Measurements from ENCODE around the gene AJAP1.

AJAP1 gene

DNA sequence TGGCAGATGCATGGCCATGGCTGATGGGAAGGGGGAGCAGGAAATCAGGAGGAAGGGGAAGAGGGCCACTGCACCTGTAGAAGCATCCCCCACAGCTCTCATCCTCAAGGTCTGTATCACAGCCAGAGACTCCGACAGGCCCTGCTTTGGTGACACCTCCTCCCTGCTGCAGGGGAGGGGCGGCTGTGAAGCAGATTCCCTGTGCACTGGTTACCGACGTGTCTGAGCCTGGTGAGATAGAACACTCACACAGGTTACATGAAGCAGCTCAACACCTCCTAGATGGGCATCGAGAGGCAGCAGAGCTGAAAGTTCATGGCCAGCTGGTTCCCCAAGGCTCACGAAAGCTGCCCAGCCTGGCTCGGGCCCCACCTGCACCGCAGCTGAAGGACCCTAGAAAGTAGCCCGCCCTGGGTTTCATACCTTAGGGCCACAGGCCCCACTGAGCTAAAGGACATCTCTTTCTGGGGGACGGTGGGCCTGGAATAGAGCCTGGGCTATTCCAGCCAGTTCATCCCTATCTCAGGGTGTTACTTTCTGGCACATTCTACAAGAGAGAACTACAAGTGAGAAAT lies 30.2 kb upstream of the AJAP1 start:
- Histone ChIP-seq H3K27ac (ENCODE audit: low read length) (no peak overlapping the region), H2AFZ (ENCODE audit: low read length) (no peak overlapping the region), H3K9me2 (replicated peaks; ENCODE audit: insufficient read depth, low read length) (no peaks in the 10 kb centered on the region), H3K9ac (ENCODE audit: low read length) (no peak overlapping the region), H3K79me2 (ENCODE audit: low read length) (no peaks in the 10 kb centered on the region), H3K4me2 (ENCODE audit: low read depth, low read length) (no peak overlapping the region), H3K27me3 (replicated peaks; ENCODE audit: insufficient read depth, low read length) (peaks cover 88% of the 10 kb centered on the region), H3F3A (ENCODE audit: insufficient read depth, low read length) (no peaks in the 10 kb centered on the region), H3K9me3 (replicated peaks; ENCODE audit: insufficient read depth, low read length) (no peaks in the 10 kb centered on the region), H3K36me3 (replicated peaks; ENCODE audit: insufficient read depth, low read length) (no peaks in the 10 kb centered on the region), H4K20me1 (ENCODE audit: insufficient read depth, low read length) (no peaks in the 10 kb centered on the region), H3K4me3 (ENCODE audit: low read length) (no peak overlapping the region), H3K4me1 (ENCODE audit: low read length) (no peaks in the 10 kb centered on the region)
- TF ChIP-seq EZH2 (optimal IDR thresholded peaks at IDR 0.05; ENCODE audit: low read depth, low read length) = no peak
- TF ChIP-seq, protein P1, sequence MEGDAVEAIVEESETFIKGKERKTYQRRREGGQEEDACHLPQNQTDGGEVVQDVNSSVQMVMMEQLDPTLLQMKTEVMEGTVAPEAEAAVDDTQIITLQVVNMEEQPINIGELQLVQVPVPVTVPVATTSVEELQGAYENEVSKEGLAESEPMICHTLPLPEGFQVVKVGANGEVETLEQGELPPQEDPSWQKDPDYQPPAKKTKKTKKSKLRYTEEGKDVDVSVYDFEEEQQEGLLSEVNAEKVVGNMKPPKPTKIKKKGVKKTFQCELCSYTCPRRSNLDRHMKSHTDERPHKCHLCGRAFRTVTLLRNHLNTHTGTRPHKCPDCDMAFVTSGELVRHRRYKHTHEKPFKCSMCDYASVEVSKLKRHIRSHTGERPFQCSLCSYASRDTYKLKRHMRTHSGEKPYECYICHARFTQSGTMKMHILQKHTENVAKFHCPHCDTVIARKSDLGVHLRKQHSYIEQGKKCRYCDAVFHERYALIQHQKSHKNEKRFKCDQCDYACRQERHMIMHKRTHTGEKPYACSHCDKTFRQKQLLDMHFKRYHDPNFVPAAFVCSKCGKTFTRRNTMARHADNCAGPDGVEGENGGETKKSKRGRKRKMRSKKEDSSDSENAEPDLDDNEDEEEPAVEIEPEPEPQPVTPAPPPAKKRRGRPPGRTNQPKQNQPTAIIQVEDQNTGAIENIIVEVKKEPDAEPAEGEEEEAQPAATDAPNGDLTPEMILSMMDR (IDR thresholded peaks at IDR 0.05; ENCODE audit: low read length) = no peak
- no peak for TF ChIP-seq EZH2phosphoT487 (IDR thresholded peaks at IDR 0.05; ENCODE audit: low read length)
- no peak for DNase-seq

DNA sequence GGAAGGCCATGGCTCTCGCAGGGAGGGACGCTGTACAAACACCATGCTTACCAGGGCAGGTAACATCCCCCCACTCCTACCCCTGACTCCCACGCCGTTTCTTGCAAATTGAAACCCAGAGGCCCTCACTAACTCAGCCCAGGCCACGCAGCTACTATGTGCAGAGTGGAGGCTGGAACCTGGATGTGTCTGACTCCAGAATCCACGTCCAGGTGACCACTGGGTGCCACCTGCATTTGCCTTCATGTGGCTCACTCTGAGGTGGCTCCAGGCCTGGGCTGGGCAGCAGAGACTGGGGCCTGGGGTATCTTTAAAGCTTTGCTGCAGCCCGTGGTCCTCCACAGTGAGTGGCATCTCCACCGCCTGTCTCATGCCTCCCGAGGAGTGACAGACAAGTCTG lies 29.6 kb upstream of the AJAP1 start:
- Histone ChIP-seq H3K4me2 (ENCODE audit: low read depth, low read length) (no peak overlapping the region), H3K79me2 (ENCODE audit: low read length) (no peaks in the 10 kb centered on the region), H3K27me3 (replicated peaks; ENCODE audit: insufficient read depth, low read length) (peaks cover 82% of the 10 kb centered on the region), H3K9me3 (replicated peaks; ENCODE audit: insufficient read depth, low read length) (no peaks in the 10 kb centered on the region), H4K20me1 (ENCODE audit: insufficient read depth, low read length) (no peaks in the 10 kb centered on the region), H2AFZ (ENCODE audit: low read length) (no peak overlapping the region), H3K9me2 (replicated peaks; ENCODE audit: insufficient read depth, low read length) (no peaks in the 10 kb centered on the region), H3F3A (ENCODE audit: insufficient read depth, low read length) (no peaks in the 10 kb centered on the region), H3K9ac (ENCODE audit: low read length) (no peak overlapping the region), H3K27ac (ENCODE audit: low read length) (no peak overlapping the region), H3K36me3 (replicated peaks; ENCODE audit: insufficient read depth, low read length) (no peaks in the 10 kb centered on the region), H3K4me1 (ENCODE audit: low read length) (no peaks in the 10 kb centered on the region), H3K4me3 (ENCODE audit: low read length) (no peak overlapping the region)
- TF ChIP-seq, protein P1 (IDR thresholded peaks at IDR 0.05; ENCODE audit: low read length) = no peak
- no peak for TF ChIP-seq EZH2 (optimal IDR thresholded peaks at IDR 0.05; ENCODE audit: low read depth, low read length)
- no peak for DNase-seq

DNA sequence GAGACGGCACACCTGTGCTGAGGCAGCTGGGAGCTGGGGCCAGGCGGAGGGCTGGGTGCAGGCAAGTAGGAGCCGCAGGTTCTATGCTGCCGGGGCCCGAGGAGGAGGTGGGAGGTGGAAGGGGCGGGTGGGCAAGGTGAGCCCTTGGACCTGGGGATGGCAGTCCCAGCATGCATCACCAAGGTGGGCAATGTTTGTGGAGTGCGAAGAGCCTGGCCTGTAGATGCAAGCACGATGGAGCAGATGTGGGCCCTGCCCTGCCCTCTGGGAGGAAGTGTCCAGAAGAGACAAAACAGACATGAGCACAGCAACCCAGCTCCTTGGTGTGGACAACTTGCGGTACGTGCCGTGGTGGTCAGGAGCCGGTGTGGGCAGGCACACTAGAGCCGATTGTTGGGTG lies 28.3 kb upstream of the AJAP1 start:
- Histone ChIP-seq H3K27me3 (replicated peaks; ENCODE audit: insufficient read depth, low read length) (peaks cover 83% of the 10 kb centered on the region), H3K9me3 (replicated peaks; ENCODE audit: insufficient read depth, low read length) (no peaks in the 10 kb centered on the region), H3K79me2 (ENCODE audit: low read length) (no peaks in the 10 kb centered on the region), H3K36me3 (replicated peaks; ENCODE audit: insufficient read depth, low read length) (no peaks in the 10 kb centered on the region), H4K20me1 (ENCODE audit: insufficient read depth, low read length) (no peaks in the 10 kb centered on the region), H3K4me2 (ENCODE audit: low read depth, low read length) (no peak overlapping the region), H3K9ac (ENCODE audit: low read length) (no peak overlapping the region), H3K4me1 (ENCODE audit: low read length) (no peaks in the 10 kb centered on the region), H3F3A (ENCODE audit: insufficient read depth, low read length) (no peaks in the 10 kb centered on the region), H3K27ac (ENCODE audit: low read length) (no peak overlapping the region), H2AFZ (ENCODE audit: low read length) (no peak overlapping the region), H3K4me3 (ENCODE audit: low read length) (no peak overlapping the region), H3K9me2 (replicated peaks; ENCODE audit: insufficient read depth, low read length) (no peaks in the 10 kb centered on the region)
- no peak for DNase-seq
- TF ChIP-seq EZH2 (optimal IDR thresholded peaks at IDR 0.05; ENCODE audit: low read depth, low read length) (no peak), EZH2phosphoT487 (IDR thresholded peaks at IDR 0.05; ENCODE audit: low read length) (no peak)
- TF ChIP-seq, protein P1 (IDR thresholded peaks at IDR 0.05; ENCODE audit: low read length) = no peak

Measured in MM.1S (cell line).